OCI-LY7 (cell line): ENCODE results near the gene RALGAPA2. TPM values are rescaled to one million over a fixed set of nuclear protein-coding genes. Genes with fewer than 3 reads are reported as not detected.

Source experiments
- BruUV-seq: library from RNA; stranded (reverse); fragments of 400-500 nt; replicated peaks from 2 replicates; lab custom pipeline; 2021; lab: Mats Ljungman, UMichigan
- CTCF ChIA-PET: fragments of 300-600 bp; sonication (Branson Sonifier 250); formaldehyde crosslinking; loops from one replicate; lab custom pipeline; 2022; ENCODE audit warnings: antibody characterized with exemption; ENCODE audit not compliant: unreplicated experiment; lab: Charles Lee
- POLR2A ChIA-PET: fragments of 300-600 bp; sonication (Branson Sonifier 250); formaldehyde crosslinking; loops from one replicate; lab custom pipeline; 2022; ENCODE audit warnings: antibody characterized with exemption; lab: Charles Lee
- DNase-seq: peaks from one replicate; pipeline ENCODE4 v3.0.0-alpha.2; 2015; ENCODE audit warnings: low spot score
- H2AFZ ChIP-seq: fragments of 200-600 bp; sonication (generic), shearing (Covaris generic); 2 replicates; pipeline ENCODE4 v1.6.1; 2014; ENCODE audit warnings: mild to moderate bottlenecking, antibody characterized with exemption, low read length, moderate library complexity
- H3K27ac ChIP-seq: fragments of 200-600 bp; sonication (generic); 2 replicates; pipeline ENCODE4 v1.5.1; 2014; ENCODE audit warnings: mixed run types, low read depth, mild to moderate bottlenecking, moderate library complexity, low read length, inconsistent platforms; ENCODE audit not compliant: poor library complexity, severe bottlenecking
- H3K36me3 ChIP-seq: fragments of 200-600 bp; sonication (generic); 2 replicates; pipeline ENCODE4 v1.6.1; 2014; ENCODE audit warnings: mild to moderate bottlenecking, antibody characterized with exemption, low read length, moderate library complexity, mixed read lengths; ENCODE audit not compliant: insufficient read depth
- H3K4me1 ChIP-seq: fragments of 200-600 bp; sonication (generic); 2 replicates; pipeline ENCODE4 v1.5.1; 2014; ENCODE audit warnings: mild to moderate bottlenecking, low read length; ENCODE audit not compliant: insufficient read depth, poor library complexity, severe bottlenecking
- H3K4me2 ChIP-seq: fragments of 200-600 bp; sonication (generic); 2 replicates; pipeline ENCODE4 v1.6.1; 2014; ENCODE audit warnings: mild to moderate bottlenecking, low read length
- H3K4me3 ChIP-seq: fragments of 200-600 bp; sonication (generic); 2 replicates; pipeline ENCODE4 v1.5.1; 2014; ENCODE audit warnings: mild to moderate bottlenecking, low read depth, low read length; ENCODE audit not compliant: poor library complexity, severe bottlenecking
- H3K79me2 ChIP-seq: fragments of 200-600 bp; sonication (generic); 2 replicates; pipeline ENCODE4 v1.6.1; 2016; ENCODE audit warnings: low read depth, mild to moderate bottlenecking, low read length, moderate library complexity, mixed read lengths; ENCODE audit not compliant: insufficient read depth
- H3K9me2 ChIP-seq: fragments of 200-600 bp; sonication (generic); 2 replicates; pipeline ENCODE4 v1.6.1; 2016; ENCODE audit warnings: mild to moderate bottlenecking, low read length, mixed read lengths; ENCODE audit not compliant: insufficient read depth
- H3K9me3 ChIP-seq: fragments of 200-600 bp; sonication (generic); 2 replicates; pipeline ENCODE4 v1.6.1; 2014; ENCODE audit warnings: mild to moderate bottlenecking, mixed run types, low read length, mixed read lengths
- H4K20me1 ChIP-seq: fragments of 200-600 bp; sonication (generic); 2 replicates; pipeline ENCODE4 v1.6.1; 2014; ENCODE audit warnings: mild to moderate bottlenecking, antibody characterized with exemption, low read length, moderate library complexity, mixed read lengths; ENCODE audit not compliant: insufficient read depth
- CTCF ChIP-seq: fragments of 200-600 bp; sonication (generic); conservative IDR thresholded peaks from 2 replicates; pipeline ENCODE4 v1.5.1; 2014; ENCODE audit warnings: mild to moderate bottlenecking, antibody characterized with exemption, low read length, moderate library complexity, mixed read lengths
- EZH2phosphoT487 ChIP-seq: fragments of 200-600 bp; sonication (generic); IDR thresholded peaks from 2 replicates; pipeline ENCODE4 v1.6.1; 2018; ENCODE audit warnings: low read depth, borderline replicate concordance, mild to moderate bottlenecking, mixed run types, antibody characterized with exemption, low read length, moderate library complexity, mixed read lengths
- intact Hi-C: fragments of 100-400 bp; cut with micrococcal nuclease; formaldehyde crosslinking; loops from one replicate; pipeline ENCODE4 v1.10.0; 2022; ENCODE audit not compliant: unreplicated experiment
- total RNA-seq, 2 experiments: library from RNA; depleted of rRNA in 1 of 2; stranded (reverse); fragments of >200 nt in 1 of 2; shearing (Covaris generic) in 1 of 2; gene quantifications; 2 replicates each; pipeline ENCODE4 v1.2.3, GENCODE V29; 2014 to 2022

The RALGAPA2 gene
- total RNA-seq, 2 experiments from 2014 or later = 9.1 to 17.8 TPM

- ChIA-PET POLR2A (interaction anchor here (0.7 kb wide), 3 partner anchors 476 to 1409 kb away, joined by 3 to 4 read pairs (median 3); no protein-coding TSS in a partner anchor), CTCF (no interaction called here)
- Histone ChIP-seq H3K9me2 (no peaks in the 10 kb centered on the region), H3K4me1 (no peaks in the 10 kb centered on the region), H3K79me2 (no peaks in the 10 kb centered on the region), H3K36me3 (no peaks in the 10 kb centered on the region), H3K4me2 (no peak overlapping the region), H2AFZ (no peak overlapping the region), H3K9me3 (no peaks in the 10 kb centered on the region), H4K20me1 (no peaks in the 10 kb centered on the region), H3K4me3 (no peak overlapping the region), H3K27ac (no peak overlapping the region)
- TF ChIP-seq EZH2phosphoT487 = no peak
- TF ChIP-seq CTCF = peak; percentile 42; the same call in 1 of the 2 replicates
- BruUV-seq = no TSS peak
- intact Hi-C loops = loop anchor here (10.0 kb wide), 1 partner anchor 509 kb away; no protein-coding TSS in a partner anchor
- peak; percentile 38 for DNase-seq
These were observed 118.3 kb downstream of the RALGAPA2 start for GRCh38 chr20:20594171-20594530.

DNA sequence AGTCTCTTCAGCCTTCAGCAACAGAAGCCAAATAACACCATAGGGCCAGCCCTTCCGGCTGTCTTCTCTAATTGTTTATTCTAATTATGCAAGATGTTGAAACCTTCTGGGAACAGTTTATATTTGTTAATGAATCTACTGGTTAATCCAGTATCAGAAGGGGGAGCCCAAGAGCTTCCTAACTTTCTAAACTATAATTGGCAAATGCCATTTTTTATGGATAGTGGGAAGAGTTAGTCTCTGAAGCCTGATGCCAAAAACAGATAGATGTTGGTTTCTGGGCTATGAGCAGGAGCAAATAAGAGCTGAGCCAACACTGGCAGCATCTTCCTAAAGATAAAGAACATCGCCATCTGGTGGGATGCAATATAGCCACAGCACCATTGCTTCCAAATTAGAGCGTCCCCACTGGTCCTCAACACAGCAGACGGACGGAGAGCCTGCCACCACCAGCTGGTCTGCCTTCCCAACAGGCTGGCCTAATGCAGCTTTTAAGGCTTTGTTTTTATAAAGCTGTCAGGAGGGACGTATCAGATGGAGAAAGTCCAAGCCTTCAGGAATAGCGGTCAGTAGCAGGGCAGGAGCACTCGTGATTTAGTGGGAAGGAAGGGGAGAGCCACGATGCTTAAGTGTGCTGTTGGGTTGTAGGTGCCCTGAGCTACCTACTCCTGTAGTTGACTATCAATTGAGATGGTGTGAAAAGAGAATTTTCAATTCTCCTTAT, 118.8 kb downstream of the RALGAPA2 start:
- Histone ChIP-seq H3K4me1 (no peaks in the 10 kb centered on the region), H2AFZ (no peak overlapping the region), H3K36me3 (no peaks in the 10 kb centered on the region), H3K79me2 (no peaks in the 10 kb centered on the region), H3K4me2 (no peak overlapping the region), H4K20me1 (no peaks in the 10 kb centered on the region), H3K27ac (no peak overlapping the region), H3K9me3 (no peaks in the 10 kb centered on the region), H3K4me3 (no peak overlapping the region), H3K9me2 (no peaks in the 10 kb centered on the region)
- ChIA-PET POLR2A (interaction anchor here (0.7 kb wide), 2 partner anchors 486 to 1409 kb away, joined by 3 read pairs; no protein-coding TSS in a partner anchor), CTCF (no interaction called here)
- BruUV-seq = no TSS peak
- TF ChIP-seq CTCF = peak; percentile 73
- TF ChIP-seq EZH2phosphoT487 = no peak
- DNase-seq = peak; percentile 37
- intact Hi-C loops = loop anchor here (10.0 kb wide), 1 partner anchor 509 kb away; no protein-coding TSS in a partner anchor

GRCh38 chr20:20585146-20585545, 127.3 kb downstream of the RALGAPA2 start:
- intact Hi-C loops = no loop called here
- POLR2A ChIA-PET = interaction anchor here (1.1 kb wide), 1 partner anchor 252 kb away, joined by 3 read pairs; no protein-coding TSS in a partner anchor
- Histone ChIP-seq H3K4me1 (no peaks in the 10 kb centered on the region), H2AFZ (no peak overlapping the region), H3K4me3 (no peak overlapping the region), H4K20me1 (no peaks in the 10 kb centered on the region), H3K36me3 (no peaks in the 10 kb centered on the region), H3K79me2 (no peaks in the 10 kb centered on the region), H3K9me2 (no peaks in the 10 kb centered on the region), H3K27ac (no peak overlapping the region), H3K9me3 (no peaks in the 10 kb centered on the region), H3K4me2 (no peak overlapping the region)
- BruUV-seq = no TSS peak
- no peak for TF ChIP-seq EZH2phosphoT487
- TF ChIP-seq CTCF = no peak
- no peak for DNase-seq
- CTCF ChIA-PET = no interaction called here
